Measurements from ENCODE around the gene KRTAP20-1. TPM values are rescaled to one million over a fixed set of nuclear protein-coding genes. Genes with fewer than 3 reads are reported as not detected.

The KRTAP20-1 gene
- total RNA-seq, 1 donor from 2014 or later = not detected

DNA sequence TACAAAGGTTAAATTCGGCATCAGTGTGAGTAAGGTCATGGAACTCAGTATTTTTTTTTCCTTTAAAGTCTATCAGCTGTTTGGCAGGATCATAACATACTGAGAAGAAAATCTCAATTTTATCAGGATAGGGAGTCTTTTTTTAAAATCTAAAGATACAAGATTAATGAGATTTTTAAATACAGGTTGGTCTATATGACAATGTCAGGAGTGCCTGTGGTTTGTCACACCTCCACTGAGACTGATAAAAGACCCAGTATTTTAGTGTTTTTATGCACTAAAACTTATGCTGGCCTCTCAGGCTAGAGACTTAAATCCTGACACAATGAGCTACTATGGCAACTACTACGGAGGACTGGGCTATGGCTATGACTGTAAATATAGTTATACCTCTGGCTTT lies 26.3 kb downstream of the KRTAP20-1 start, which contains the start of gene KRTAP20-3:
KRTAP20-3 (plus strand) TSS at position 301 of the 400 bp plus-strand sequence.
- TF ChIP-seq, protein P1, sequence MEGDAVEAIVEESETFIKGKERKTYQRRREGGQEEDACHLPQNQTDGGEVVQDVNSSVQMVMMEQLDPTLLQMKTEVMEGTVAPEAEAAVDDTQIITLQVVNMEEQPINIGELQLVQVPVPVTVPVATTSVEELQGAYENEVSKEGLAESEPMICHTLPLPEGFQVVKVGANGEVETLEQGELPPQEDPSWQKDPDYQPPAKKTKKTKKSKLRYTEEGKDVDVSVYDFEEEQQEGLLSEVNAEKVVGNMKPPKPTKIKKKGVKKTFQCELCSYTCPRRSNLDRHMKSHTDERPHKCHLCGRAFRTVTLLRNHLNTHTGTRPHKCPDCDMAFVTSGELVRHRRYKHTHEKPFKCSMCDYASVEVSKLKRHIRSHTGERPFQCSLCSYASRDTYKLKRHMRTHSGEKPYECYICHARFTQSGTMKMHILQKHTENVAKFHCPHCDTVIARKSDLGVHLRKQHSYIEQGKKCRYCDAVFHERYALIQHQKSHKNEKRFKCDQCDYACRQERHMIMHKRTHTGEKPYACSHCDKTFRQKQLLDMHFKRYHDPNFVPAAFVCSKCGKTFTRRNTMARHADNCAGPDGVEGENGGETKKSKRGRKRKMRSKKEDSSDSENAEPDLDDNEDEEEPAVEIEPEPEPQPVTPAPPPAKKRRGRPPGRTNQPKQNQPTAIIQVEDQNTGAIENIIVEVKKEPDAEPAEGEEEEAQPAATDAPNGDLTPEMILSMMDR (IDR thresholded peaks at IDR 0.05) = no peak
- no peaks in the 10 kb centered on the region for H3K36me3 ChIP-seq
- ATAC-seq (no peak), DNase-seq (no peak)
- intact Hi-C loops (cut with DNase I) = no loop called here
- H3K4me3 ChIP-seq = no peak within 1 kb of the TSS
- no peaks in the 10 kb centered on the region for H3K4me1 ChIP-seq
- no peaks in the 10 kb centered on the region for H3K27me3 ChIP-seq
- no peak within 1 kb of the TSS for H3K27ac ChIP-seq
- H3K9me3 ChIP-seq = no peaks in the 10 kb centered on the region

DNA sequence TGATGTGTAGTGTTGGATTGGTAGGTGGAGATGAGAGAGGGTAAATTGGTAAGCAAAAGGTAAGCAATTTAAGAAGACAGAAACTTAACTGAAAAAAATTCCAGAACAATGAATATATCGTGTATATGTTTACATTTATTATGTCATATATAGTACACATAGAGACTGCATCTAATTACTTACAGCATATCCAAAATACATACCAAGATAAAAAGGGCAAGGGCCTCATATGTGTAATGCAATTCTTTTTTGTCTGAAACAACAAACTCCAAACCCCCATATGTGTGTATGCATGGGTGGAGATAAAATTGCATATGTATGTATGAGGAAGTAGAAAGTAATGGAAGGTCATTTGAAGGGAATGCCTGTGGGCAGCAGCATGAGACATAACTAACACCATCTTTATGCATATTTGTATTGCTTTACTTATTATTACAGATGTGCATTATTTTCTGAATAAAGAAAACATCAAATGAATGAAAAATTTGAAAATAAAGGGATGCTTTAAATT lies 30.7 kb downstream of the KRTAP20-1 start:
- H3K4me1 ChIP-seq = no peaks in the 10 kb centered on the region
- H3K36me3 ChIP-seq = no peaks in the 10 kb centered on the region
- H3K27me3 ChIP-seq = no peaks in the 10 kb centered on the region
- H3K9me3 ChIP-seq = no peaks in the 10 kb centered on the region
- H3K27ac ChIP-seq = no peak overlapping the region
- intact Hi-C loops (cut with DNase I) = no loop called here
- ATAC-seq = no peak
- no peak for DNase-seq
- H3K4me3 ChIP-seq = no peak overlapping the region
- TF ChIP-seq, protein P1 (IDR thresholded peaks at IDR 0.05) = no peak

DNA sequence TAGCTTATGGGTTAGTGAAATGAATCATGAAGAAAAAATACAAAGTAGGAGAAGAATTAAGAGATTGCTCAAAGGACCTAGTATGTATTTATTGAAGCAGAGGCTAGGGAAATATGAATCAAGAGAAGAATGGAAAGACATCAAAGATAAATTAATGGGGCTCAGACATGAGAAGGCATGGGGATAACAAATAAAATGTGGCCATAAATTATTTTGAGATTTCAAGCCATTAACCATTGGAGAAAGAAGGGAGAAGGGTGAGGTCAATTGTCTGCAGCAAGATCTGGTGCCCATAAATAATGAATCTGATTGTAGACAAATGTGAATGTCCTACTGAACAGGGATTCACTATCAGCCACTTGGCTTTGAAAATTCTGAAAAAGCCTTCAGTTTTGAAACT lies 36.7 kb downstream of the KRTAP20-1 start:
- Histone ChIP-seq H3K4me3 (no peak overlapping the region), H3K9me3 (no peaks in the 10 kb centered on the region), H3K27me3 (no peaks in the 10 kb centered on the region), H3K27ac (no peak overlapping the region), H3K36me3 (no peaks in the 10 kb centered on the region), H3K4me1 (no peaks in the 10 kb centered on the region)
- intact Hi-C loops (cut with DNase I) = no loop called here
- TF ChIP-seq, protein P1 (IDR thresholded peaks at IDR 0.05) = no peak
- DNase-seq (no peak), ATAC-seq (no peak)

Other genes with a start within 250 kb of the KRTAP20-1 start
- gene KRTAP13-2, start 244.2 kb upstream of the KRTAP20-1 start, total RNA-seq = not detected
- gene KRTAP13-1, start 220.4 kb upstream of the KRTAP20-1 start, total RNA-seq = not detected
- gene KRTAP13-3, start 190.5 kb upstream of the KRTAP20-1 start, total RNA-seq = not detected
- gene KRTAP13-4, start 186.2 kb upstream of the KRTAP20-1 start, total RNA-seq = not detected
- not detected for gene KRTAP15-1, start 176.2 kb upstream of the KRTAP20-1 start, total RNA-seq
- gene KRTAP19-1, start 136.1 kb upstream of the KRTAP20-1 start, total RNA-seq = not detected
- gene KRTAP19-2, start 129.0 kb upstream of the KRTAP20-1 start, total RNA-seq = not detected
- gene KRTAP19-3, start 124.4 kb upstream of the KRTAP20-1 start, total RNA-seq = not detected
- not detected for gene KRTAP19-4, start 119.3 kb upstream of the KRTAP20-1 start, total RNA-seq
- gene KRTAP19-5, start 114.3 kb upstream of the KRTAP20-1 start, total RNA-seq = not detected
- gene KRTAP19-6, start 74.6 kb upstream of the KRTAP20-1 start, total RNA-seq = not detected
- gene KRTAP19-7, start 55.1 kb upstream of the KRTAP20-1 start, total RNA-seq = not detected
- not detected for gene KRTAP22-2, start 26.0 kb upstream of the KRTAP20-1 start, total RNA-seq
- not detected for gene KRTAP6-3, start 24.0 kb upstream of the KRTAP20-1 start, total RNA-seq
- gene KRTAP6-2, start 17.5 kb upstream of the KRTAP20-1 start, total RNA-seq = not detected
- gene KRTAP22-1, start 15.3 kb upstream of the KRTAP20-1 start, total RNA-seq = not detected
- not detected for gene KRTAP6-1, start 2.5 kb upstream of the KRTAP20-1 start, total RNA-seq
- gene KRTAP20-4, start 4.2 kb downstream of the KRTAP20-1 start, total RNA-seq = not detected
- gene KRTAP20-2, start 18.8 kb downstream of the KRTAP20-1 start, total RNA-seq = not detected
- gene KRTAP20-3, start 26.4 kb downstream of the KRTAP20-1 start, total RNA-seq = not detected
- gene KRTAP21-3, start 102.4 kb downstream of the KRTAP20-1 start, total RNA-seq = not detected
- gene KRTAP21-2, start 130.8 kb downstream of the KRTAP20-1 start, total RNA-seq = not detected
- not detected for gene KRTAP21-1, start 139.0 kb downstream of the KRTAP20-1 start, total RNA-seq
- not detected for gene KRTAP8-1, start 196.8 kb downstream of the KRTAP20-1 start, total RNA-seq
- not detected for gene KRTAP7-1, start 213.3 kb downstream of the KRTAP20-1 start, total RNA-seq